ENCODE measurements around the gene SPECC1. TPM values are rescaled to one million over a fixed set of nuclear protein-coding genes. Genes with fewer than 3 reads are reported as not detected.

Gene SPECC1
- total RNA-seq, 2 experiments from 2014 or later: 13.7 to 17.4 TPM

GRCh38 chr17:20205609-20206008, 196.4 kb downstream of the SPECC1 start:
- Mint-ChIP-seq H3K27ac (peak overlapping the region; percentile 15), H3K4me3 (no peak overlapping the region), H3K27me3 (ENCODE audit: low read depth) (no peaks in the 10 kb centered on the region), H3K36me3 (ENCODE audit: low read depth) (no peaks in the 10 kb centered on the region), H3K4me1 (ENCODE audit: low read depth) (peaks cover 28% of the 10 kb centered on the region), H3K9me3 (no peaks in the 10 kb centered on the region)
- intact Hi-C loops (cut with micrococcal nuclease): loop anchor here (1.0 kb wide), 1 partner anchor 50 kb away; no protein-coding TSS in a partner anchor
- CTCF ChIA-PET: interaction anchor here (0.7 to 3.0 kb wide), 5 partner anchors 8 to 213 kb away, joined by 3 to 10 read pairs (median 8); no protein-coding TSS in a partner anchor
- no peak for DNase-seq

- H3K4me1 Mint-ChIP-seq (ENCODE audit: low read depth): peaks cover 28% of the 10 kb centered on the region
- no peak overlapping the region for H3K27ac Mint-ChIP-seq
- no peaks in the 10 kb centered on the region for H3K9me3 Mint-ChIP-seq
- H3K4me3 Mint-ChIP-seq: no peak overlapping the region
- DNase-seq: peak; percentile 77
- CTCF ChIA-PET: interaction anchor here (0.7 to 3.0 kb wide), 5 partner anchors 9 to 213 kb away, joined by 3 to 10 read pairs (median 8); no protein-coding TSS in a partner anchor
- no peaks in the 10 kb centered on the region for H3K27me3 Mint-ChIP-seq (ENCODE audit: low read depth)
- intact Hi-C loops (cut with micrococcal nuclease): loop anchor here (1.0 kb wide), 1 partner anchor 51 kb away; no protein-coding TSS in a partner anchor
- H3K36me3 Mint-ChIP-seq (ENCODE audit: low read depth): no peaks in the 10 kb centered on the region
Observed at GRCh38 chr17:20206068-20206467, 196.9 kb downstream of the SPECC1 start.

GRCh38 chr17:20206591-20206990, 197.4 kb downstream of the SPECC1 start:
- H3K36me3 Mint-ChIP-seq (ENCODE audit: low read depth): no peaks in the 10 kb centered on the region
- intact Hi-C loops (cut with micrococcal nuclease): loop anchor here (1.0 kb wide), 1 partner anchor 51 kb away; no protein-coding TSS in a partner anchor
- H3K4me1 Mint-ChIP-seq (ENCODE audit: low read depth): peaks cover 28% of the 10 kb centered on the region
- CTCF ChIA-PET: interaction anchor here (1.4 to 3.0 kb wide), 4 partner anchors 20 to 114 kb away, joined by 5 to 10 read pairs (median 6); no protein-coding TSS in a partner anchor
- H3K4me3 Mint-ChIP-seq: no peak overlapping the region
- H3K9me3 Mint-ChIP-seq: no peaks in the 10 kb centered on the region
- no peaks in the 10 kb centered on the region for H3K27me3 Mint-ChIP-seq (ENCODE audit: low read depth)
- DNase-seq: no peak
- H3K27ac Mint-ChIP-seq: no peak overlapping the region

- Mint-ChIP-seq H3K4me1 (ENCODE audit: low read depth) (peaks cover 28% of the 10 kb centered on the region), H3K27me3 (ENCODE audit: low read depth) (no peaks in the 10 kb centered on the region), H3K36me3 (ENCODE audit: low read depth) (no peaks in the 10 kb centered on the region), H3K9me3 (no peaks in the 10 kb centered on the region), H3K27ac (no peak overlapping the region), H3K4me3 (no peak overlapping the region)
- no peak for DNase-seq
- CTCF ChIA-PET: interaction anchor here (1.4 to 3.0 kb wide), 4 partner anchors 19 to 113 kb away, joined by 5 to 10 read pairs (median 6); no protein-coding TSS in a partner anchor
- intact Hi-C loops (cut with micrococcal nuclease): no loop called here
Observed at GRCh38 chr17:20207262-20207985, 198.3 kb downstream of the SPECC1 start.

GRCh38 chr17:20208717-20209116, 199.6 kb downstream of the SPECC1 start:
- intact Hi-C loops (cut with micrococcal nuclease): no loop called here
- CTCF ChIA-PET: no interaction called here
- H3K9me3 Mint-ChIP-seq: no peaks in the 10 kb centered on the region
- peaks cover 25% of the 10 kb centered on the region for H3K4me1 Mint-ChIP-seq (ENCODE audit: low read depth)
- no peaks in the 10 kb centered on the region for H3K27me3 Mint-ChIP-seq (ENCODE audit: low read depth)
- no peak overlapping the region for H3K4me3 Mint-ChIP-seq
- no peak for DNase-seq
- no peaks in the 10 kb centered on the region for H3K36me3 Mint-ChIP-seq (ENCODE audit: low read depth)
- no peak overlapping the region for H3K27ac Mint-ChIP-seq

- DNase-seq: no peak
- no peaks in the 10 kb centered on the region for H3K9me3 Mint-ChIP-seq
- intact Hi-C loops (cut with micrococcal nuclease): no loop called here
- H3K36me3 Mint-ChIP-seq (ENCODE audit: low read depth): no peaks in the 10 kb centered on the region
- H3K4me1 Mint-ChIP-seq (ENCODE audit: low read depth): peaks cover 19% of the 10 kb centered on the region
- CTCF ChIA-PET: no interaction called here
- H3K27ac Mint-ChIP-seq: no peak overlapping the region
- no peaks in the 10 kb centered on the region for H3K27me3 Mint-ChIP-seq (ENCODE audit: low read depth)
- H3K4me3 Mint-ChIP-seq: no peak overlapping the region
Observed at GRCh38 chr17:20210180-20210579, 201.0 kb downstream of the SPECC1 start.

GRCh38 chr17:20210614-20211013, 201.5 kb downstream of the SPECC1 start:
- Mint-ChIP-seq H3K36me3 (ENCODE audit: low read depth) (no peaks in the 10 kb centered on the region), H3K27me3 (ENCODE audit: low read depth) (no peaks in the 10 kb centered on the region), H3K27ac (no peak overlapping the region), H3K4me1 (ENCODE audit: low read depth) (peaks cover 15% of the 10 kb centered on the region), H3K4me3 (no peak overlapping the region), H3K9me3 (no peaks in the 10 kb centered on the region)
- CTCF ChIA-PET: no interaction called here
- no peak for DNase-seq
- intact Hi-C loops (cut with micrococcal nuclease): no loop called here

- CTCF ChIA-PET: no interaction called here
- DNase-seq: no peak
- Mint-ChIP-seq H3K36me3 (ENCODE audit: low read depth) (no peaks in the 10 kb centered on the region), H3K4me1 (ENCODE audit: low read depth) (peaks cover 8% of the 10 kb centered on the region), H3K27me3 (ENCODE audit: low read depth) (no peaks in the 10 kb centered on the region), H3K27ac (no peak overlapping the region), H3K9me3 (no peaks in the 10 kb centered on the region), H3K4me3 (no peak overlapping the region)
- intact Hi-C loops (cut with micrococcal nuclease): no loop called here
Observed at GRCh38 chr17:20211246-20211645, 202.1 kb downstream of the SPECC1 start.

- CTCF ChIA-PET: interaction anchor here (0.7 kb wide), 1 partner anchor 11 kb away, joined by 3 read pairs; no protein-coding TSS in a partner anchor
- intact Hi-C loops (cut with micrococcal nuclease): no loop called here
- Mint-ChIP-seq H3K4me1 (ENCODE audit: low read depth) (no peaks in the 10 kb centered on the region), H3K4me3 (no peak overlapping the region), H3K27ac (no peak overlapping the region), H3K36me3 (ENCODE audit: low read depth) (no peaks in the 10 kb centered on the region), H3K27me3 (ENCODE audit: low read depth) (no peaks in the 10 kb centered on the region), H3K9me3 (no peaks in the 10 kb centered on the region)
- DNase-seq: no peak
Observed at GRCh38 chr17:20213449-20213848, 204.3 kb downstream of the SPECC1 start.

GRCh38 chr17:20214794-20215193, 205.6 kb downstream of the SPECC1 start:
- intact Hi-C loops (cut with micrococcal nuclease): no loop called here
- H3K36me3 Mint-ChIP-seq (ENCODE audit: low read depth): no peaks in the 10 kb centered on the region
- H3K27me3 Mint-ChIP-seq (ENCODE audit: low read depth): no peaks in the 10 kb centered on the region
- CTCF ChIA-PET: no interaction called here
- DNase-seq: no peak
- no peak overlapping the region for H3K27ac Mint-ChIP-seq
- H3K9me3 Mint-ChIP-seq: no peaks in the 10 kb centered on the region
- no peaks in the 10 kb centered on the region for H3K4me1 Mint-ChIP-seq (ENCODE audit: low read depth)
- H3K4me3 Mint-ChIP-seq: no peak overlapping the region

- H3K9me3 Mint-ChIP-seq: no peaks in the 10 kb centered on the region
- H3K36me3 Mint-ChIP-seq (ENCODE audit: low read depth): no peaks in the 10 kb centered on the region
- DNase-seq: no peak
- H3K4me1 Mint-ChIP-seq (ENCODE audit: low read depth): no peaks in the 10 kb centered on the region
- H3K4me3 Mint-ChIP-seq: no peak overlapping the region
- H3K27me3 Mint-ChIP-seq (ENCODE audit: low read depth): no peaks in the 10 kb centered on the region
- H3K27ac Mint-ChIP-seq: no peak overlapping the region
- intact Hi-C loops (cut with micrococcal nuclease): no loop called here
- CTCF ChIA-PET: interaction anchor here (0.5 to 1.2 kb wide), 2 partner anchors 9 to 733 kb away, joined by 3 read pairs; no protein-coding TSS in a partner anchor
Observed at GRCh38 chr17:20216154-20216815, 207.1 kb downstream of the SPECC1 start.

GRCh38 chr17:20216853-20217252, 207.7 kb downstream of the SPECC1 start:
- intact Hi-C loops (cut with micrococcal nuclease): no loop called here
- no peaks in the 10 kb centered on the region for H3K4me1 Mint-ChIP-seq (ENCODE audit: low read depth)
- no peaks in the 10 kb centered on the region for H3K9me3 Mint-ChIP-seq
- CTCF ChIA-PET: interaction anchor here (1.2 kb wide), 1 partner anchor 9 kb away, joined by 3 read pairs; no protein-coding TSS in a partner anchor
- H3K4me3 Mint-ChIP-seq: no peak overlapping the region
- H3K27ac Mint-ChIP-seq: no peak overlapping the region
- DNase-seq: no peak
- no peaks in the 10 kb centered on the region for H3K36me3 Mint-ChIP-seq (ENCODE audit: low read depth)
- H3K27me3 Mint-ChIP-seq (ENCODE audit: low read depth): no peaks in the 10 kb centered on the region

Measured in activated naive CD4-positive, alpha-beta T cell treated with anti-CD3 and anti-CD28 coated beads for 36 hours (primary cell).